KOPT-K1 (cell line): ENCODE measurements around the gene SREBF1.

Source experiments
- H3K27ac ChIP-seq: fragments of 200-600 bp; sonication (generic); 2 replicates; pipeline ENCODE4 v1.5.1; 2016; ENCODE audit warnings: antibody characterized with exemption, mild to moderate bottlenecking, low read depth, low read length; ENCODE audit not compliant: poor library complexity, severe bottlenecking
- H3K36me3 ChIP-seq: fragments of 200-600 bp; sonication (generic); 2 replicates; pipeline ENCODE4 v1.5.1; 2017; ENCODE audit warnings: antibody characterized with exemption, mild to moderate bottlenecking, low read length, moderate library complexity; ENCODE audit not compliant: insufficient read depth
- H3K9me3 ChIP-seq: fragments of 200-600 bp; sonication (generic); 2 replicates; pipeline ENCODE4 v1.5.1; 2017; ENCODE audit warnings: antibody characterized with exemption, low read length, mild to moderate bottlenecking; ENCODE audit not compliant: insufficient read depth, poor library complexity, severe bottlenecking

The SREBF1 gene

GRCh38 chr17:17848311-17849082 lies 11.7 kb upstream of the SREBF1 start:
- Histone ChIP-seq H3K9me3 (no peaks in the 10 kb centered on the region), H3K27ac (peak overlapping the region; percentile 92), H3K36me3 (no peaks in the 10 kb centered on the region)

DNA sequence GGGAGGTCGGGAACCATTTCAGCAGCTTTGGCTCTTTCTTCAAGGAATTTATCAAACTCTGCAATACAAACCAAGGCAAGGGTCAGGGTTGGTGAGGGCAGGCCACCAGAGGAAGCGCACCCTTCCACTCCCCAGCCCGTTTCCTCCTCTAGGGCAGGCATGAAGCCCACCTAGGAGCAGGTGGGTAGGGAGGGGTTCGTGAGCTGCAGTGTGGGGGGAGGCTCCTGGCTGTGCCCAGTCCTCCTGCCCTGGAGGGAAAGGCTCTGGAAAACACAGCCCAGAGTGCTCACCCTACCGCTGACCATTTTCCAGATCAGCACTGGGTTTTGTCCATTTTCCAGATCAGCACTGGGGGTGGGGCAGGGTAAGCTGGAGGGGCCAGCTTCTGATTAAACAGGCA lies 10.9 kb upstream of the SREBF1 start:
- H3K36me3 ChIP-seq: no peaks in the 10 kb centered on the region
- H3K9me3 ChIP-seq: no peaks in the 10 kb centered on the region
- H3K27ac ChIP-seq: peak overlapping the region; percentile 92

DNA sequence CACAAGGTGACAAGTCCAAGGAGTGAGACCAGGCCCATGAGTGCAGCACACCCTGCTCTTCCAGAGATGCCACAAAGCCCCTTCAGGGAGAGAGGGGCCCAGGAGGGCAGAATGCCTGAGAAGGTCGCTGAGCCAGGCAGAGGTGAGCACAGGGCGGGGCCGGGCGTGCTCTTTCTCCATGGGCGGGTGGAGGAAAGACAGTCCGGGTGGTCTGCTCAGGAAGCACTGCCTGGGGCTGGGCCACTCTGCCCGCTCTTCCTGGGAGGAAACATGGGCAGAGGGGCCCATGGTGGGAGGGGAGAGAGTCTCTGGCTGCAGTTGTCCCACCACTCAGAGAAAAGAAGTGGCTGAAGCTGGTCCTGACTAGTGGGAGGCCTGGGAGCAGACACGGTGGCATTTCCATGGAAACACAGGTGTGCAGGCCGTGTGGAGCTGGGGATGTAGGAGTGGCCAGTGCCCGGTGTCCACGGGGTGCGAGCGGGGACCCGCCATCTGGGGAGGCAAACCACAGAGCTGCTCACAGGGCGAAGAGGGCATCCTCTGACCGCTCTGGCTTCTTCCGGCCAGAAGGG lies 10.4 kb upstream of the SREBF1 start:
- peak overlapping the region; percentile 92 for H3K27ac ChIP-seq
- H3K36me3 ChIP-seq: no peaks in the 10 kb centered on the region
- H3K9me3 ChIP-seq: no peaks in the 10 kb centered on the region

DNA sequence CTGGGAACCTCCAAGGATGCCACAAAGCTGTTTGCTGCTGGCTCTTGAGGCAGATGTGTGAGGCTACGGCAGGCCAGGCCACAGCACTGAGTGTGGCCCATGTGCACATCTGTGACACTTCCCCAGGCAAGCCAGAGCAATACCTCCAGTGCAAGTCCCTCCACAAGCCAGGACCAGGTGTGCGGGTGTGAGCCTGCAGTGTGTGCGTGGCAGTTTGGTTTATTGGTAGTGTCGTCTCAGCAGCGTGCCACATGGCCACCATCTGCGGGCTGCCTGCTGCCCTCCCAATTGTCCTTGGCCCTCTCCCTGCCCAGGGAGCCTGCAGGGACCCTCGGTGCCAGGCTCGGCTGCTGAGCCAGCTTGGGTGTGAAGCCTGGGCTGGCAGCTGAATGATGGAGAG lies 9.9 kb upstream of the SREBF1 start:
- Histone ChIP-seq H3K36me3 (no peaks in the 10 kb centered on the region), H3K9me3 (no peaks in the 10 kb centered on the region), H3K27ac (peak overlapping the region; percentile 92)

GRCh38 chr17:17846003-17846402 lies 9.2 kb upstream of the SREBF1 start:
- no peaks in the 10 kb centered on the region for H3K9me3 ChIP-seq
- peak overlapping the region; percentile 92 for H3K27ac ChIP-seq
- H3K36me3 ChIP-seq: no peaks in the 10 kb centered on the region

- peak overlapping the region; percentile 92 for H3K27ac ChIP-seq
- H3K9me3 ChIP-seq: no peaks in the 10 kb centered on the region
These were observed 8.4 kb upstream of the SREBF1 start for GRCh38 chr17:17845046-17845775.

GRCh38 chr17:17844500-17844899 lies 7.7 kb upstream of the SREBF1 start:
- Histone ChIP-seq H3K9me3 (no peaks in the 10 kb centered on the region), H3K27ac (no peak overlapping the region), H3K36me3 (no peaks in the 10 kb centered on the region)

More at GRCh38 chr17:17845046-17845775, 8.4 kb upstream of the SREBF1 start:
- no peaks in the 10 kb centered on the region for H3K36me3 ChIP-seq

DNA sequence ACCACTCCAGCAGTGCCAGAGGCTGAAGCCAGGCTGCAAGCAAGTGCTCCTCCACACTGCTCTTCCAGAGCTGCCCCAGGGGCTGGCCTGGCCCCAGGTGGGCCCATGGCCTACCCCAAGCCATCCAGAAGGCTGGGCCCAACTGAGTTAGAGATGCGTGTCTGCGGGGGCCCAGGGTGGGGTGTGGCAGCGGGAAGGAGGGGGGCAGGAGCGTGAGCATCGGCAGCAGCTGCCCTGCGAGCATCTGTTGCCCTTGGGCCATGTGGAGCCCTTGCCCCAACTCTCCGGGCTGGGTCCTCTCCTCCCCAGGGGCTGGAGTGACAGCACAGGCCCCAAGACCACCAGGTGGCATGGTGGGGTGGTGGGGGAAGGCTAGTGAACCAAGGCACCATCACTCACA lies 7.3 kb upstream of the SREBF1 start:
- H3K9me3 ChIP-seq: no peaks in the 10 kb centered on the region
- H3K36me3 ChIP-seq: no peaks in the 10 kb centered on the region
- H3K27ac ChIP-seq: no peak overlapping the region

DNA sequence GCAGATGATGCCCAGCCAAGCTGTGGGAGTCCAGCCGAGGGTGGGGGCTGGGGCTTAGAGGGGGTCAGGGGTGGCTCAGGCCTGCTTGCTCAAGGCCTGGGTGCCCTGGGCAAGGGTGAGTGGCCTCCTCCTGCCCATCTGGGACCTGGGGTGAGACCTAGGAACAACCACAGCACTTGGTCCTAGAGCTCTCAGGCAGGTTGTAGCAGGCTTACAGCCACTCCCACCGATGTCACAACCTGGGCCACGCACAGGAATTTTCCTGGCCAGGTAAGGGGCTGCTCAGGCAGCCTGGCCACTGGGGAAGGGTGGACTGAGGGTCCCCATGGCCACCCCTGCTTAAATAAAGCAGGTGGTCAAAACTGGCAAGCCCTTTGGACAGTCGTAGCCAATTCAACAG lies 6.3 kb upstream of the SREBF1 start:
- Histone ChIP-seq H3K36me3 (no peaks in the 10 kb centered on the region), H3K9me3 (no peaks in the 10 kb centered on the region), H3K27ac (no peak overlapping the region)

DNA sequence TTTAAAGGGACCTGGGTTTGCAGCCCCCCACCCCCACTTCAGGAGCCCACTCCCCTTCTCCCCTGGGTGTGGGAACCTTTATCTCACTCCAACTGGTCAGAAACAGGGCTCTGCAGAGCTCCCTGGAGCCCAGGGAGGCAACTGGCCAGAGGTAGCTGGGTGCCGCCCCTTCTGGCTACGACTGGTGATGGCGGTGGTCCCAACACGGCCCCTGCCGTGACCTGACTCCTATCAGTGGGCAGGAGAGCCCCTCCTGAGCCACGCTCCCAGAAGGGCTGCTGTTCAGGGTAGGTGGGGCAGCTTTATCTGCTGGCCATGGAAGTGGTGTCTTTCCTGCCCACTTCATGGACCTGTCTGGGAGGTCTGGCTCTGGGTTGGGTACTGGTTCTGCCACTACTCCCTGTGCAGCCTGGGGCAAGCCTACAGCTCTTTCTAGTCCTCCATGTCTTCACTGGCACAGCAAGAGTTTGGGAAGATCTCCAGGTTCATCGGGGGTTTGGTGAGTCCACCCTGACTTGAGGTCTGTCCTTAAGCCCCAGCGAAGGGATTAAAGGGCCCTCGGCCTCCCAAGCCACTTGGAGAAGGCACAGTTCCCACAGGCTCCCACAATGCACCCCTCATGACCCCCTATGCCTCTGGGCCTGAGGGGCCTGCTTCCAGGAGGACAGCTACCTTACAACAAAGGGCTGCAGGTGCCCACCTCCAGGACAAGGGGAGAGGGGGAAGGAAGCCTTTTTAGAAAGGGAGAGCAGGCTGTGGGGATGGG lies 5.5 kb upstream of the SREBF1 start:
- Histone ChIP-seq H3K9me3 (no peaks in the 10 kb centered on the region), H3K27ac (peak overlapping the region; percentile 99), H3K36me3 (no peaks in the 10 kb centered on the region)

- Histone ChIP-seq H3K9me3 (no peaks in the 10 kb centered on the region), H3K27ac (peak overlapping the region; percentile 99), H3K36me3 (no peaks in the 10 kb centered on the region)
These were observed 4.8 kb upstream of the SREBF1 start for GRCh38 chr17:17841601-17842025.

GRCh38 chr17:17840751-17841591 lies 4.2 kb upstream of the SREBF1 start:
- Histone ChIP-seq H3K27ac (peak overlapping the region; percentile 99), H3K36me3 (no peaks in the 10 kb centered on the region), H3K9me3 (no peaks in the 10 kb centered on the region)

GRCh38 chr17:17839791-17840707 lies 3.3 kb upstream of the SREBF1 start:
- Histone ChIP-seq H3K9me3 (no peaks in the 10 kb centered on the region), H3K36me3 (no peaks in the 10 kb centered on the region), H3K27ac (peak overlapping the region; percentile 99)
